Keratinocyte (primary cell): ENCODE results near the gene EME2. TPM values are rescaled to one million over a fixed set of nuclear protein-coding genes. Genes with fewer than 3 reads are reported as not detected.

ENCODE experiments used
- DNase-seq: peaks from one replicate; pipeline ENCODE4 v3.0.0-alpha.2; 2011; ENCODE audit warnings: low read depth, missing footprints, low spot score
- FAIRE-seq: peaks from 2 replicates; lab custom pipeline; 2011; peaks lifted over from hg19 to GRCh38; lab: Jason Lieb, UNC
- H2AFZ ChIP-seq: 2 replicates; pipeline ENCODE4 v1.6.0; 2012; ENCODE audit warnings: low read length, control low read depth, inconsistent platforms; ENCODE audit not compliant: control insufficient read depth
- H3K27ac ChIP-seq: 2 replicates; pipeline ENCODE4 v1.5.1; 2011; ENCODE audit warnings: low read length; ENCODE audit not compliant: control insufficient read depth, insufficient read depth
- H3K27me3 ChIP-seq: 3 replicates; pipeline ENCODE4 v1.6.0; 2011; ENCODE audit warnings: low read length; ENCODE audit not compliant: control insufficient read depth, insufficient read depth; ENCODE audit errors: extremely low read depth
- H3K36me3 ChIP-seq, 2 experiments: 2 replicates in 1 of 2; 3 replicates in 1 of 2; pipeline ENCODE4 v1.5.1; 2011; ENCODE audit warnings: low read length in 2 of 2, mild to moderate bottlenecking in 1 of 2; ENCODE audit not compliant: control insufficient read depth in 2 of 2, insufficient read depth in 2 of 2; ENCODE audit errors: extremely low read depth in 1 of 2
- H3K4me1 ChIP-seq: 3 replicates; pipeline ENCODE4 v1.5.1; 2011; ENCODE audit warnings: low read length; ENCODE audit not compliant: control insufficient read depth, insufficient read depth; ENCODE audit errors: extremely low read depth
- H3K4me2 ChIP-seq: 3 replicates; pipeline ENCODE4 v1.6.0; 2011; ENCODE audit warnings: low read depth, low read length; ENCODE audit not compliant: control insufficient read depth, insufficient read depth; ENCODE audit errors: extremely low read depth
- H3K4me3 ChIP-seq, 3 experiments: fragments of 200-600 bp in 1 of 3; sonication (generic) in 1 of 3; 2 replicates in 2 of 3; 3 replicates in 1 of 3; pipeline ENCODE4 v1.5.1; 2011 to 2016; ENCODE audit warnings: low read length in 3 of 3, mild to moderate bottlenecking in 3 of 3, control low read depth in 2 of 3, inconsistent platforms in 1 of 3, low read depth in 1 of 3, mixed read lengths in 1 of 3, mixed run types in 1 of 3, moderate library complexity in 1 of 3; ENCODE audit not compliant: control insufficient read depth in 2 of 3, insufficient read depth in 2 of 3; ENCODE audit errors: extremely low read depth in 1 of 3
- H3K79me2 ChIP-seq: 2 replicates; pipeline ENCODE4 v1.6.0; 2012; ENCODE audit warnings: low read length; ENCODE audit not compliant: control insufficient read depth, insufficient read depth
- H3K9ac ChIP-seq: 3 replicates; pipeline ENCODE4 v1.6.0; 2011; ENCODE audit warnings: low read length; ENCODE audit not compliant: control insufficient read depth, insufficient read depth; ENCODE audit errors: extremely low read depth
- H3K9me1 ChIP-seq: 3 replicates; pipeline ENCODE4 v1.6.0; 2011; ENCODE audit warnings: low read length; ENCODE audit not compliant: control insufficient read depth, insufficient read depth; ENCODE audit errors: extremely low read depth
- H3K9me3 ChIP-seq: 2 replicates; pipeline ENCODE4 v1.5.1; 2012; ENCODE audit warnings: low read depth, low read length; ENCODE audit not compliant: control insufficient read depth
- H4K20me1 ChIP-seq: 3 replicates; pipeline ENCODE4 v1.6.0; 2011; ENCODE audit warnings: low read length; ENCODE audit not compliant: control insufficient read depth, insufficient read depth; ENCODE audit errors: extremely low read depth
- EZH2 ChIP-seq: IDR thresholded peaks from one replicate; pipeline ENCODE4 v1.6.1; 2012; ENCODE audit warnings: inconsistent platforms, mild to moderate bottlenecking, low read length, moderate library complexity
- dilution Hi-C: fragments of 300-500 bp; cut with MboI; formaldehyde crosslinking; loops from one replicate; pipeline ENCODE4 v1.7.0; 2020; ENCODE audit warnings: low sequenced_read_pairs; ENCODE audit not compliant: extremely low pct_ligation_motif_present
- polyA plus RNA-seq, 5 experiments: library from polyadenylated mRNA; depleted of rRNA in 3 of 5; stranded (reverse) in 3 of 5; stranded (forward) in 1 of 5; unstranded in 1 of 5; fragments of >200 nt; gene quantifications; 1 replicate in 1 of 5; 2 replicates in 3 of 5; 3 replicates in 1 of 5; pipeline versions ENCODE4 v1.2.1 to v1.2.3, GENCODE V29; 2011 to 2012; ENCODE audit warnings: missing spikeins in 2 of 5, low read depth in 1 of 5, low replicate concordance in 1 of 5
- TF ChIP-seq, protein P1 (sequence below), 3 experiments: IDR thresholded peaks in 1 of 3; conservative IDR thresholded peaks in 1 of 3; optimal IDR thresholded peaks in 1 of 3; 2 replicates in 2 of 3; 3 replicates in 1 of 3; pipeline versions ENCODE3 to v1.5.1; 2011; ENCODE audit warnings: low read length in 3 of 3, mild to moderate bottlenecking in 3 of 3, moderate library complexity in 2 of 3, control low read depth in 1 of 3, inconsistent platforms in 1 of 3; ENCODE audit not compliant: insufficient read depth in 2 of 3; ENCODE audit errors: extremely low read depth in 1 of 3

Gene EME2
- polyA plus RNA-seq, 1 donor (not counting 4 experiments of a cell fraction or from before 2014, with no cell fraction given), result 6.3 TPM

DNA sequence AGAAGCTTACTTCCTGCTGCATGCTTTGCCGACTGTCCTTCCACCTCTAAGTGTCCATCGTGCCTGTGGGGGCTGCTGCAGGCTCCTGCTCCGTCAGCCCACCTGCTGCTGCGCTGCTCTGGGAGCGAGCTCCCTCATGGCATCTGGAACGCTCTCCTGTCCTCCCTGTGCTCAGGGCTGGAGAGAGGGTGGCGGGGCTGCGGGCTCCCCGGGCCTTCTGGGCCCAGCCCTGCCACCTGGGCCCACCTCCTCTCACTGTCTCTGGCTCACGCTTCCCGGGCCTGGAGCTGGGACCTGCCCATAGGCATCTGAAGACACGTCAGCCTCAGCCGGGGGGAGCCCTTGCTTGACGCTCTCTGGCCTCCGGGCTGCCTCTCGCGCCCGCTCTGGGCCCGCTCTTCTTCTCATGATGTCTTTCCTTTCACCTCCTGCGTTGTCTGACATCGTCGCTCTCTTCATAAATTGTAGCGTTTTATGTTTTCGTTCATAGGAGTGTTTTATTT, 28.2 kb upstream of the EME2 start:
- no peak for FAIRE-seq
- Histone ChIP-seq H2AFZ (no peak overlapping the region), H3K9me3 (peaks cover 4% of the 10 kb centered on the region), H3K36me3 (peaks cover 19 to 27% of the 10 kb centered on the region in 2 experiments), H3K4me3 (no peak overlapping the region), H3K9me1 (no peaks in the 10 kb centered on the region), H4K20me1 (peaks cover 2% of the 10 kb centered on the region), H3K27ac (no peak overlapping the region), H3K4me1 (peaks cover 4% of the 10 kb centered on the region), H3K9ac (no peak overlapping the region), H3K4me2 (no peak overlapping the region), H3K79me2 (peaks cover 2% of the 10 kb centered on the region), H3K27me3 (no peaks in the 10 kb centered on the region)
- dilution Hi-C loops, result no loop called here
- TF ChIP-seq, protein P1, sequence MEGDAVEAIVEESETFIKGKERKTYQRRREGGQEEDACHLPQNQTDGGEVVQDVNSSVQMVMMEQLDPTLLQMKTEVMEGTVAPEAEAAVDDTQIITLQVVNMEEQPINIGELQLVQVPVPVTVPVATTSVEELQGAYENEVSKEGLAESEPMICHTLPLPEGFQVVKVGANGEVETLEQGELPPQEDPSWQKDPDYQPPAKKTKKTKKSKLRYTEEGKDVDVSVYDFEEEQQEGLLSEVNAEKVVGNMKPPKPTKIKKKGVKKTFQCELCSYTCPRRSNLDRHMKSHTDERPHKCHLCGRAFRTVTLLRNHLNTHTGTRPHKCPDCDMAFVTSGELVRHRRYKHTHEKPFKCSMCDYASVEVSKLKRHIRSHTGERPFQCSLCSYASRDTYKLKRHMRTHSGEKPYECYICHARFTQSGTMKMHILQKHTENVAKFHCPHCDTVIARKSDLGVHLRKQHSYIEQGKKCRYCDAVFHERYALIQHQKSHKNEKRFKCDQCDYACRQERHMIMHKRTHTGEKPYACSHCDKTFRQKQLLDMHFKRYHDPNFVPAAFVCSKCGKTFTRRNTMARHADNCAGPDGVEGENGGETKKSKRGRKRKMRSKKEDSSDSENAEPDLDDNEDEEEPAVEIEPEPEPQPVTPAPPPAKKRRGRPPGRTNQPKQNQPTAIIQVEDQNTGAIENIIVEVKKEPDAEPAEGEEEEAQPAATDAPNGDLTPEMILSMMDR (optimal IDR thresholded peaks at IDR 0.05 in 1 of 3, IDR thresholded peaks at IDR 0.05 in 1 of 3, conservative IDR thresholded peaks at IDR 0.05 in 1 of 3; ENCODE audit: extremely low read depth in 1 of 3, insufficient read depth in 2 of 3, low read length in 3 of 3), result no peak
- no peak for TF ChIP-seq EZH2
- no peak for DNase-seq

DNA sequence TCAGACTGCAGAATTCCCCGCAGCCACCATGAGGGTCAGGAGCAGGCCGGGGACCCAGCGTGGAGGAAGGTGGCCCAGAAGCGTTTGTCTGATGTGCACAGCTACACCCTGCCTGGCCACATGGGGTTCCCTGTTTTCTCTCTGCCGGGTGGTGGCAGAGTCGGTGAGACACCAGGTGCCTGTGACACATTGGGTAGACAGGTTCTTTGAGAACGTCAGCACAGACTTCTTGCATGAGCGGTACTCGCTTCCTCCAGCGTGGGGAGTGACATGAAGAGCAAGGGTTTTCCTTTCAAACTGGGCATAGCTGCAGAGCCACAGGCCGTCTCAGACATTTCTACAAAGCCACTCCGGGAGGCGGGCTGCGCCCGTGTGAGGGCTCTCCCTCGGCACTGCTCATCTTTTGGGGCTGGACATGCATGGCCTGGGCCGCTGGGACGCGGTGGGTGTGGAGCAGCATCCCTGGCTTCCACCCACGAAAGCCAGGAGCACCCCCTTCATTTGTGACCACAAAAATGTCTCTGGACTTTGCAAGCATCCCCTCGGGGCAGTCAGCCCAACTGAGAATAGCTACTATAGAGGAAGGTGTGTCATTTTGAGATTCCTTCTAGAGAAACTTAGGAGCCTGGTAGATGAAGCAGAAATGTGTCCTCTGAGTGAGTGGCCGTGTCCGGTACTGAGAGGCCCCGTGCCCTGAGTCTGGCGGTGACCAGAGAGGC, 27.3 kb upstream of the EME2 start:
- dilution Hi-C loops, result no loop called here
- Histone ChIP-seq H2AFZ (no peak overlapping the region), H3K4me1 (peaks cover 4% of the 10 kb centered on the region), H3K4me3 (no peak overlapping the region), H3K9ac (no peak overlapping the region), H3K27me3 (no peaks in the 10 kb centered on the region), H3K79me2 (no peaks in the 10 kb centered on the region), H3K27ac (no peak overlapping the region), H3K4me2 (no peak overlapping the region), H3K9me1 (no peaks in the 10 kb centered on the region), H3K9me3 (no peaks in the 10 kb centered on the region), H3K36me3 (peaks cover 22 to 31% of the 10 kb centered on the region in 2 experiments), H4K20me1 (peaks cover 2% of the 10 kb centered on the region)
- TF ChIP-seq EZH2, result no peak
- TF ChIP-seq, protein P1 (optimal IDR thresholded peaks at IDR 0.05 in 1 of 3, IDR thresholded peaks at IDR 0.05 in 1 of 3, conservative IDR thresholded peaks at IDR 0.05 in 1 of 3; ENCODE audit: extremely low read depth in 1 of 3, insufficient read depth in 2 of 3, low read length in 3 of 3), result no peak
- FAIRE-seq (no peak), DNase-seq (no peak)
